ENCODE measurements around the gene ZNF543. TPM values are rescaled to one million over a fixed set of nuclear protein-coding genes. Genes with fewer than 3 reads are reported as not detected.

Gene ZNF543
- total and polyA plus RNA-seq, 2 of the 13 experiments (the other 11 are each of a cell fraction or from before 2014, with no cell fraction given) = 2.1 to 8.9 TPM

- Histone ChIP-seq H4K20me1 (ENCODE audit: insufficient read depth, low read length) (no peaks in the 10 kb centered on the region; the same call in 1 of the 2 replicates), H3K4me3 (replicated peaks in 1 of 3; ENCODE audit: insufficient read depth in 1 of 3, low read depth in 2 of 3, low read length in 3 of 3) (peak overlapping the region; percentile 65 to 85 (median 75)), H3K27me3 (ENCODE audit: control insufficient read depth in 1 of 2, insufficient read depth in 2 of 2, low read length in 2 of 2) (no peaks in the 10 kb centered on the region), H2AFZ (ENCODE audit: low read length) (peak overlapping the region; percentile 92), H3K79me2 (ENCODE audit: insufficient read depth, low read length) (peaks cover 8% of the 10 kb centered on the region), H3K27ac (ENCODE audit: extremely low read length, insufficient read depth, low read length) (peak overlapping the region; percentile 82), H3K4me2 (ENCODE audit: low read depth, low read length) (peak overlapping the region; percentile 75), H3K9ac (ENCODE audit: insufficient read depth, low read depth, low read length) (peak overlapping the region; percentile 88), H3K4me1 (ENCODE audit: insufficient read depth, low read length) (peaks cover 13% of the 10 kb centered on the region; the same call in 1 of the 2 replicates), H3K36me3 (replicated peaks in 1 of 2; ENCODE audit: control insufficient read depth in 1 of 2, insufficient read depth in 2 of 2, low read length in 2 of 2) (peaks cover 1 to 17% of the 10 kb centered on the region in 2 experiments; a peak in 3 of 5 replicates), H3K9me3 (ENCODE audit: low read length) (no peaks in the 10 kb centered on the region)
- intact Hi-C loops (cut with micrococcal nuclease; ENCODE audit: unreplicated experiment) (loop anchor here (2.0 to 5.0 kb wide), 4 partner anchors 40 to 252 kb away; partner anchors contain the start of genes ZNF134, ZNF460 and ZNF543), in situ Hi-C loops (cut with HindIII; ENCODE audit: extremely low pct_ligation_motif_present, low pct_unique_long_range_greater_than_20kb) (no loop called here)
- ChIA-PET POLR2A (interaction anchor here (0.8 to 1.8 kb wide), 4 partner anchors 11 to 86 kb away, joined by 3 to 21 read pairs (median 8); partner anchors contain the start of genes ZNF304, ZNF548 and ZNF749), CTCF (ENCODE audit: low intra/inter-chr PET ratio, low total read pairs) (no interaction called here)
- DNase-seq (ENCODE audit: low spot score) (no peak), ATAC-seq (no peak), FAIRE-seq (no peak)
- BruUV-seq (replicated peaks) = no TSS peak
- WGBS (ENCODE audit: low lambda C conversion rate) = 75% methylated on average over 2 of the region's 2 CpGs
- TF ChIP-seq KDM5B (CRISPR knock-in tag; IDR thresholded peaks at IDR 0.05; ENCODE audit: borderline replicate concordance) (no peak), TIGD3 (CRISPR knock-in tag; IDR thresholded peaks at IDR 0.05; ENCODE audit: borderline replicate concordance) (no peak), ZNF652 (CRISPR knock-in tag; IDR thresholded peaks at IDR 0.05; ENCODE audit: borderline replicate concordance, low read depth) (peak; percentile 67; the same call in 1 of the 2 replicates), FIP1L1 (IDR thresholded peaks at IDR 0.05; ENCODE audit: borderline replicate concordance, insufficient read depth, low read depth, low read length) (no peak), DBP (CRISPR knock-in tag; IDR thresholded peaks at IDR 0.05; ENCODE audit: not compliant biosample characterization) (no peak), AGO2 (optimal IDR thresholded peaks at IDR 0.05; ENCODE audit: low read depth, low read length) (no peak), CREB3 (CRISPR knock-in tag; IDR thresholded peaks at IDR 0.05) (no peak), ZBTB3 (CRISPR knock-in tag; IDR thresholded peaks at IDR 0.05; ENCODE audit: borderline replicate concordance, low read depth) (no peak), IKZF4 (CRISPR knock-in tag; IDR thresholded peaks at IDR 0.05; ENCODE audit: borderline replicate concordance, low read depth, not compliant biosample characterization) (no peak)
These were observed 42.1 kb downstream of the ZNF543 start for GRCh38 chr19:57362419-57362818.
